HUES64 (cell line): ENCODE measurements around the gene MPST.

ENCODE experiments used
- H3K27ac ChIP-seq: 2 replicates; pipeline ENCODE4 v1.7.0; 2013; ENCODE audit warnings: low read depth, low read length, inconsistent platforms
- H3K27me3 ChIP-seq: 2 replicates; pipeline ENCODE4 v1.6.1; 2013; ENCODE audit warnings: mild to moderate bottlenecking, low read length; ENCODE audit not compliant: insufficient read depth
- H3K36me3 ChIP-seq: 2 replicates; pipeline ENCODE4 v1.6.1; 2013; ENCODE audit warnings: mild to moderate bottlenecking, low read length; ENCODE audit not compliant: insufficient read depth
- H3K4me1 ChIP-seq: 2 replicates; pipeline ENCODE4 v1.6.1; 2013; ENCODE audit warnings: mild to moderate bottlenecking, low read length, moderate library complexity; ENCODE audit not compliant: insufficient read depth
- H3K4me3 ChIP-seq: 2 replicates; pipeline ENCODE4 v1.5.1; 2013; ENCODE audit warnings: mild to moderate bottlenecking, low read length, moderate library complexity
- H3K9ac ChIP-seq: 2 replicates; pipeline ENCODE4 v1.6.1; 2013; ENCODE audit warnings: mild to moderate bottlenecking, low read depth, low read length
- H3K9me3 ChIP-seq: 2 replicates; pipeline ENCODE4 v1.6.1; 2013; ENCODE audit warnings: low read depth, low read length; ENCODE audit not compliant: insufficient read depth
- WGBS: fragments of 150-250, 120-280 bp; methylation state at CpG from one replicate; pipeline ENCODE4 v1.1.7; 2013; ENCODE audit warnings: missing lambda C conversion rate; 5-methylcytosine and 5-hydroxymethylcytosine counted together

MPST gene

DNA sequence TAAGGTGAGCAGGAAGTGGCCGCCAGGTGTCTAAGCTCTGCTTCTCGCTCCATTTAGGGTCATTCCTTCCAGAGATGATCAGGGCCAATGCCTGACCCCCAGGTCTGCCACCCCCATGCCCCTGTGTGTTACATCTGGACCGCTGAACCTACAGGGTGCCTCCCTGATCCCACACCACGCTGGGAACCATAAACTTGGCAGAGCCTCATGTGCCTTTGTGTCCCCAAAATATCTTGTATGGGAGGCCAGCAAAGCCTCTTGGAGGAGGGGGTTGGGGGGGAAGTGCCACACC is 4.0 kb upstream of the MPST start:
- Histone ChIP-seq H3K9me3 (no peaks in the 10 kb centered on the region), H3K27ac (no peak overlapping the region), H3K36me3 (peaks cover 20% of the 10 kb centered on the region), H3K4me3 (no peak overlapping the region), H3K27me3 (no peaks in the 10 kb centered on the region), H3K4me1 (0 out of 2 replicates have a peak, but pooled peaks cover 4% of the 10 kb centered on the region), H3K9ac (no peak overlapping the region)
- WGBS, result 89% methylated on average over 4 of the region's 4 CpGs

GRCh38 chr22:37016134-37016910 is 3.2 kb upstream of the MPST start:
- H3K4me1 ChIP-seq, result 0 out of 2 replicates have a peak, but pooled peaks cover 4% of the 10 kb centered on the region
- H3K4me3 ChIP-seq, result no peak overlapping the region
- H3K27ac ChIP-seq, result no peak overlapping the region
- 95% methylated on average over 14 of the region's 14 CpGs for WGBS
- H3K36me3 ChIP-seq, result peaks cover 20% of the 10 kb centered on the region
- H3K9me3 ChIP-seq, result no peaks in the 10 kb centered on the region
- no peaks in the 10 kb centered on the region for H3K27me3 ChIP-seq
- H3K9ac ChIP-seq, result no peak overlapping the region

DNA sequence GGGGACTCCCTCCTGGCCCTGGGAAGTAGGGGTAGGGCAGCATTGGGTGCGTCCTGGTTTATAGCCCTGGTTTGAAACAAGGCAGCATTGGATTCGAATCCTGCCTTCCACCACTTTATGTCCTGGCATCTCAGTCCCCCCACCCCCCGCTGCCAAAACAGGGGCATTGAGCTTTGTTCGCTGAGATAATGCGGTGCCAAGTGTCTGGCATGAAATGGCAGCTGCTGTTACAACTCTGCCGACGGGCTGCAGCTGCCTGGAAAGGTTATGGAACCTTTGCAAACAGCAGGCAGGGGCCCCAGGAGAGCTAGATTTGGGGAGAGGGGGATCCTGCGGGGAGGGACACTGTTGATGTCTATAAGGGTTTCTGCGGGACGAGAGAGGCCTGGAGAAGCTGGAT is 2.2 kb upstream of the MPST start:
- no peak overlapping the region for H3K27ac ChIP-seq
- H3K9me3 ChIP-seq, result no peaks in the 10 kb centered on the region
- no peak overlapping the region for H3K4me3 ChIP-seq
- 92% methylated on average over 10 of the region's 10 CpGs for WGBS
- peaks cover 20% of the 10 kb centered on the region for H3K36me3 ChIP-seq
- H3K9ac ChIP-seq, result no peak overlapping the region
- H3K27me3 ChIP-seq, result no peaks in the 10 kb centered on the region
- H3K4me1 ChIP-seq, result 0 out of 2 replicates have a peak, but pooled peaks cover 4% of the 10 kb centered on the region

- Histone ChIP-seq H3K9ac (peak overlapping the region; percentile 92), H3K27ac (no peak overlapping the region)
Observed at GRCh38 chr22:37018086-37018814, 1.3 kb upstream of the MPST start.

GRCh38 chr22:37018815-37019308 is 680 bp upstream of the MPST start:
- 0 out of 2 replicates have a peak, but pooled peaks cover 4% of the 10 kb centered on the region for H3K4me1 ChIP-seq
- H3K9me3 ChIP-seq, result no peaks in the 10 kb centered on the region
- H3K4me3 ChIP-seq, result peak overlapping the region; percentile 95
- peak overlapping the region; percentile 92 for H3K9ac ChIP-seq
- WGBS, result under 1% methylated on average over 35 of the region's 35 CpGs
- no peaks in the 10 kb centered on the region for H3K27me3 ChIP-seq
- peak overlapping the region; percentile 73 for H3K27ac ChIP-seq
- peaks cover 20% of the 10 kb centered on the region for H3K36me3 ChIP-seq

More at GRCh38 chr22:37018086-37018814, 1.3 kb upstream of the MPST start:
- Histone ChIP-seq H3K9me3 (no peaks in the 10 kb centered on the region), H3K27me3 (no peaks in the 10 kb centered on the region), H3K36me3 (peaks cover 20% of the 10 kb centered on the region), H3K4me1 (0 out of 2 replicates have a peak, but pooled peaks cover 4% of the 10 kb centered on the region), H3K4me3 (peak overlapping the region; percentile 95)
- 75% methylated on average over 45 of the region's 45 CpGs for WGBS

DNA sequence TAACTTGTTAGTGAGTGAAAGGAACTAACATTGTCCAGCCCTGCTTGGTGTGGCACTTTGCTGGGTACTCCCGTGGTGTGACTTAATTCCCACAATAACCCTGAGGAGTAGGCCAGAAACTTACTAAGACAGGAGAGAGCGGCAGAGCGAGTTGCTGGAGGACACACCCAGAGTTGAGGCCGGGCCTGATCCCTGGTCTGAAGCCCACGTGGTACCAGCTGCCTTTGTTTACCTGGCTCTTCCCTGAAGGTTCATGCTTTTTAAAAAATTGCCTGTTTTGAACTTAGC is 594 bp downstream of the MPST start:
- Histone ChIP-seq H3K4me1 (0 out of 2 replicates have a peak, but pooled peaks cover 4% of the 10 kb centered on the region), H3K9ac (peak overlapping the region; percentile 92), H3K9me3 (no peaks in the 10 kb centered on the region), H3K27me3 (no peaks in the 10 kb centered on the region), H3K27ac (no peak overlapping the region), H3K36me3 (peaks cover 30% of the 10 kb centered on the region), H3K4me3 (peak overlapping the region; percentile 95)
- 6% methylated on average over 5 of the region's 5 CpGs for WGBS

- 95% methylated on average over 5 of the region's 5 CpGs for WGBS
- Histone ChIP-seq H3K27me3 (no peaks in the 10 kb centered on the region), H3K4me3 (no peak overlapping the region), H3K27ac (no peak overlapping the region), H3K9me3 (no peaks in the 10 kb centered on the region), H3K9ac (no peak overlapping the region), H3K4me1 (0 out of 2 replicates have a peak, but pooled peaks cover 4% of the 10 kb centered on the region), H3K36me3 (peaks cover 39% of the 10 kb centered on the region)
Observed at GRCh38 chr22:37021041-37021440, 1.5 kb downstream of the MPST start.

- Histone ChIP-seq H3K9ac (no peak overlapping the region), H3K27me3 (no peaks in the 10 kb centered on the region), H3K4me3 (no peak overlapping the region), H3K9me3 (no peaks in the 10 kb centered on the region), H3K36me3 (peaks cover 39% of the 10 kb centered on the region), H3K4me1 (0 out of 2 replicates have a peak, but pooled peaks cover 4% of the 10 kb centered on the region), H3K27ac (no peak overlapping the region)
- WGBS, result 81% methylated on average over 13 of the region's 13 CpGs
Observed at GRCh38 chr22:37021710-37022482, 2.4 kb downstream of the MPST start.

DNA sequence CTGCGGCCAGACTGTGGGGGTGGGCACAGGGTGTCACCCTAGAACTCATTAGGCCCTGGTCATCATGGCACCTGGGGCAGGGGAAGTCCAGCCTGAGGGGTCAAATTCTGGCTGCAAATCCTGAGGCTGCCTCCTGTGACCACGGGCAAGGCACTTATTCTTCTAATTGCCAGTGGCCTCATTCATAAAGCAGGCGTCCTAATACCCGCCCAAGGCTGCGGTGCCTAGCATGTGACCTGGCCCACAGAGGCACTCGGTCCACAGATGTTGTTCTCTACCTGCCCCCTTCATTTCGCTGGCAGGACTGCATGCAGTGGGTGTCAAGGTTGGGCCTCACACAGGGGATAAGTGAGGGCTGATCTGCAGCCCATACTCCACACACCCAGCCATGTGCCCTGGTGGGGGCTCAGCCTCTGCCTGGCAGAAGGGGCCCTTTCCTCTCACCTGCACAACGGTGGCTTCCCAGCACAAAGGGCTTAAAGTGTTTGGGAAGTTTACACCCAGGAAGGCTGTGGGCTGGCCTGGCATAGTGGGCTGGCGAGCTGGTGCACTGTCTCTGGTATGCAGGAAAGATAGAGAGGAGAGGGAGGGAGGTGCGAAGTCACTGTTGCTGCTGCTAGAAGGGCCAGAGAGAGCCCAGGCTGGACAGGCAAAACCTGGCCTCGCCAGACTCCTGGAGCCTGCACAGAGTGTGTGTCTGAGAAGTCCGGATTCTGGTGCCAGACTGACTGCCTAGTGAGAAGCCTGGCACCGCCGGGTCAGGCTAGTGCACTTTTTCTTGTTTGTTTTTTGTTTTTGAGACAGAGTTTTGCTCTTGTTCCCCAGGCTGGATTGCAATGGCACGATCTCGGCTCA is 3.2 kb downstream of the MPST start:
- H3K4me1 ChIP-seq, result peaks cover 7% of the 10 kb centered on the region; the same call in 1 of the 2 replicates
- H3K27me3 ChIP-seq, result no peaks in the 10 kb centered on the region
- WGBS, result 88% methylated on average over 16 of the region's 16 CpGs
- H3K4me3 ChIP-seq, result no peak overlapping the region
- H3K9ac ChIP-seq, result no peak overlapping the region
- no peak overlapping the region for H3K27ac ChIP-seq
- no peaks in the 10 kb centered on the region for H3K9me3 ChIP-seq
- H3K36me3 ChIP-seq, result peaks cover 34% of the 10 kb centered on the region

DNA sequence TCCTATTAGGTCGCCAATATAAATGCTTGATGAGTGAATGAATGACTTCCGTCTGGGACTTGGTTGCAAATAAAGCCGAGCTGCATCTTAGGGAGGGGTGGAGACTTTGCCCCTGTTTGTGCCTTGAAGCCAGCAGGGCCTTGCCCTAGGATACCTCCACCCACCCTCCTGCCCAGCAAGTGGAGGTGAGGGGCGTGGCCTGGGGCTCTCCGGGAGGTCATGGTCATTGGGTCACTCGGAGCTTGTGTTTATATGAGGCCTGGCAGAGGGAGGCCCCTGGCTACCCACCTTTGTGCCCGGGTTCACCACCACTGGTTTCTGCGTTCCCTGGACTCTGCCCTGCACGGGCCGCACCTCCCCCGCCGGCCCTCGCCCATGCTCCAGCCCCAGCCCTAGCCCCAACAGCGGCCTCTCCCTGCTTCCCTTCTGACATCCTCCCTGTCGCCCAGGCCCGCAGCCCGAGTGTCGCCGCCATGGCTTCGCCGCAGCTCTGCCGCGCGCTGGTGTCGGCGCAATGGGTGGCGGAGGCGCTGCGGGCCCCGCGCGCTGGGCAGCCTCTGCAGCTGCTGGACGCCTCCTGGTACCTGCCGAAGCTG is 4.3 kb downstream of the MPST start:
- Histone ChIP-seq H3K4me3 (no peak overlapping the region), H3K9ac (no peak overlapping the region), H3K27ac (no peak overlapping the region), H3K4me1 (peaks cover 3% of the 10 kb centered on the region; the same call in 1 of the 2 replicates), H3K9me3 (no peaks in the 10 kb centered on the region), H3K36me3 (peaks cover 36% of the 10 kb centered on the region), H3K27me3 (no peaks in the 10 kb centered on the region)
- 95% methylated on average over 34 of the region's 34 CpGs for WGBS
